ENCODE measurements around the gene ZNF783.

Gene ZNF783

DNA sequence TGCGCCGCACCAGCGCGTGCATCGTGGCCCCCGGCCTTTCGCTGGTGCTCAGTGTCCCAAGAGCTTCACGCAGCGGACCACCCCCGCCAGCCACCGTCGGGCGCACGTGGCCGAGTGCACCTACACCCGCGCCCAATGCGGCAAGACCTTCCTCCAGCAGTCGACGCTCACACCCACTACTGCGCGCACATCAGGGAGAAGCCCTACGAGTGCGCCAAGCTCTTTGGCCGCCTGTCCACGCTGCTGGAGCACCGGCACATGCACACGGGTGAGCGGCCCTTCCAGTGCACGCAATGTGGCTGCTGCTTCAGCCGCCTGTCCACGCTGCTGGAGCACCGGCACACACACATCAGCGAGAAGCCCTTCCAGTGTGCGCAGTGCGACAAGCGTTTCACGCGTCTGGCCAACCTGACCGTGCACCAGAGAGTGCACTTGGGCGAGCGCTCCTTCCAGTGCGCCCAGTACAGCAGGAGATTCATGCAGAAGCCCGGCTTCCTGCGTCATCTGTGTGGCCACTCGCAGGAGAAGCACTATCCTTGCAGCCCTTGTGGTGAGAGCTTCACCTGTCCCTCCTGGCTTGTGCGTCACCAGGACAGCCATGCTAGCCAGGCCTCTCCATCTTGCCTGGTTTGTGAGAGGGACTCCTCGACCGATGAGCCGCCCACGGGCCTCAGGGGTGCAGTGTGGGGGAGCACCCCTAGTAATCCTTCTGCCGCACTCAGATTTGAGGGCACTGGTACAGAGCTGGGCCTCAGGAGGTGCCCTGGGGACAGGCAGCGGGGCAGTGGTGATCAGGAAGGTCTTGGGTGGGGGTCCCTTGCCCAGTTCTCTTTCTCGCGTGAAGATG is 32.9 kb downstream of the ZNF783 start:
- TF ChIP-seq, protein P1, sequence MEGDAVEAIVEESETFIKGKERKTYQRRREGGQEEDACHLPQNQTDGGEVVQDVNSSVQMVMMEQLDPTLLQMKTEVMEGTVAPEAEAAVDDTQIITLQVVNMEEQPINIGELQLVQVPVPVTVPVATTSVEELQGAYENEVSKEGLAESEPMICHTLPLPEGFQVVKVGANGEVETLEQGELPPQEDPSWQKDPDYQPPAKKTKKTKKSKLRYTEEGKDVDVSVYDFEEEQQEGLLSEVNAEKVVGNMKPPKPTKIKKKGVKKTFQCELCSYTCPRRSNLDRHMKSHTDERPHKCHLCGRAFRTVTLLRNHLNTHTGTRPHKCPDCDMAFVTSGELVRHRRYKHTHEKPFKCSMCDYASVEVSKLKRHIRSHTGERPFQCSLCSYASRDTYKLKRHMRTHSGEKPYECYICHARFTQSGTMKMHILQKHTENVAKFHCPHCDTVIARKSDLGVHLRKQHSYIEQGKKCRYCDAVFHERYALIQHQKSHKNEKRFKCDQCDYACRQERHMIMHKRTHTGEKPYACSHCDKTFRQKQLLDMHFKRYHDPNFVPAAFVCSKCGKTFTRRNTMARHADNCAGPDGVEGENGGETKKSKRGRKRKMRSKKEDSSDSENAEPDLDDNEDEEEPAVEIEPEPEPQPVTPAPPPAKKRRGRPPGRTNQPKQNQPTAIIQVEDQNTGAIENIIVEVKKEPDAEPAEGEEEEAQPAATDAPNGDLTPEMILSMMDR (IDR thresholded peaks at IDR 0.05; ENCODE audit: extremely low read depth, missing control alignments) = no peak

DNA sequence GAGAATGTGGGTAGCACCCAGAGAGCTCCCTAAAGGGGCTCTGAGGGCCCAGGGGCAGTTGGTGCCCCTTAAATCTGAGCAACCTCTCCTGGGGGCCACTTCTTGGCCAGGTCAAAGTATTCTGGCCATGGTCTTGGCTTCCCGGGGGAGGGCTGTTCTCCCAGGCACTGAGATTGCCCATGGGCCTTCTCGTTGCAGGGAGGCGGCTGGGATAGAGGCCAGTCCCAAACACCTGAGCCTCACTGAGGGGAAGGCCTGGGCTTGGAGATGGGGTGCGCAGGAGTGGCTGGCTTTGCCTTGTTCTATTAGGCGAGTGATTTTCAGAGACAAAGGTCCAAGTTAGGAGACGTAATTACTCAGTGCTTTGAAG is 33.5 kb downstream of the ZNF783 start:
- DNase-seq (ENCODE audit: low spot score) = no peak
- TF ChIP-seq, protein P1 (IDR thresholded peaks at IDR 0.05; ENCODE audit: extremely low read depth, missing control alignments) = no peak

More for the DNA sequence above, 32.9 kb downstream of the ZNF783 start:
- DNase-seq (ENCODE audit: low spot score) = no peak

DNA sequence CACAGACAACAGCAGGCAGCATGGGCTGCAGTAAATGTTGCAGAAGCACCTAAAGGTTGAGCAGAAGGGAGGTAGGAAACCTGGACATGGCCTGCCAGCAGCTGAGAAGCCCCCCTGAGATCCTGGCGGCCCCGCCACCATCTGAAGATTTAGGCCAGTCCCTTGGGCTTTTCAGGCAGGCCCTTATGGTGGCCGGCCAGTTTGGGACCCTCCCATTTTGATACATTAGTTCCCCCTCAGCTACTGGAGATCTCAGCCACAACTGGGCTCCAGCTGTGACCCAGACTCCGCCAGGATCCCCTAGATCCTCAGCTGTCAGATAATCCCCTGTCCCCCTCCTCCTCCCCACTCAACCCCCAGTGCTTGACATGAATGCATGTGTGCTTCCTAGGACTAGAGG is 34.4 kb downstream of the ZNF783 start:
- TF ChIP-seq, protein P1 (IDR thresholded peaks at IDR 0.05; ENCODE audit: extremely low read depth, missing control alignments) = no peak

DNA sequence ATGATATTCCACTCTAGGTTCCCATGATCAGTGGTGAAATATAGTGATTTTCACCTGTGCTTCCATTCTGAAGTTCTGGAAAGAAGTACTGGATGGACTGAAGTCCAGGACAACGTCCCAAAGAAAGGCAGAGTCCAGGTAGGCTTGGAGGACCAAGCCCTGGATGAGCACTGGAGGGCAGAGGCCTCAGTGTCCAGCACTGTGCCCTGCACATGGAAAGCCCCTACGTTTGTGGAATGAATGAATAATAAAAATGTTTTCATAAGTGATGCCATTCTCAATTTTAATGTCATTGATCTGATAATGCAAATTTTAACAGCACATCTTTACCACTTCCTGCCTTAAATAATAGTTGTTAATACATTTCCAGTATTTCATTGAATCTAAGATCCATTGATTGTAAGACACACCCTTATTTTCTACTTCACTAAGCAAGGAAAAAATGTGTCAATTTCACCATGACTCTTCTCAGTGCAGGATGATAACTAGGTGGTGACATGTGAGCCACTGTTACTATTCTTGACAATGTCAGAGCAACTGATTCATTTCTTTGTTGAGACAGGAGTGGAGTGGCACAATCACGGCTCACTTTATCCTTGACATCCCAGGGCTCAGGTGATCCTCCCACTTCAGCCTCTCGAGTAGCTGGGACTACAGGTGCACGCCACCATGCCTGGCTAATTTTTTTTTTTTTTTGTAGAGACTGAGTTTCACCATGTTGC is 35.2 kb downstream of the ZNF783 start:
- TF ChIP-seq, protein P1 (IDR thresholded peaks at IDR 0.05; ENCODE audit: extremely low read depth, missing control alignments) = no peak

More for the DNA sequence above, 34.4 kb downstream of the ZNF783 start:
- DNase-seq (ENCODE audit: low spot score) = no peak

DNA sequence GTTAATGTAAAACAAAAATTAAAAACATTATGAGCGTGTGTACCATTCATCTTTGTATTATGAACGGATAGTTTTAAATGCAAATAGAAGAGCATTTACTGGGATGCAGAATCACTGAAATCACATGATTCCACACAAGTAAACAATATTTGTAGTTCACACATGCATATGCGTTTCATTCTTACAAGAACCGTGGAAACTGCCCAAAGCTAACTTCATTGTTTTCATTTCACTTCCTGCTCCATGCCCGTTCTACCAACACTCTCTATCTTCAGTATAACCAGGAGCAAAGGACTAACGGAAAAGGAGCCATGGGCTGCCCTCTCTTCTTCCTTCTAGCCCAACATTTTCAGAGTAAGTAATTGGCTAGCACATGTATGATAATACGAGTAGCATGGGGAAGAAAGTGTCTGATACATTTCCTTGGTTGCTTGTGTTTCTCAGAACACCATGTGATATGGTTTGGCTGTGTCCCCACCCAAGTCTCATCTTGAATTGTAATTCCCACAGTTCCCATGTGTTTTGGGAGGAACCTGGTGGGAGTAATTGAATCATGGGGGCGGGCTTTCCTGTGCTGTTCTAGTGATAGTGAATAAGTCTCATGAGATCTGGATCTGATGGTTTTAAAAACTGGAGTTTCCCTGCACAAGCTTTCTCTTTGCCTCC is 38.8 kb downstream of the ZNF783 start:
- TF ChIP-seq, protein P1 (IDR thresholded peaks at IDR 0.05; ENCODE audit: extremely low read depth, missing control alignments) = no peak
- no peak for DNase-seq (ENCODE audit: low spot score)

More for the DNA sequence above, 35.2 kb downstream of the ZNF783 start:
- no peak for DNase-seq (ENCODE audit: low spot score)

DNA sequence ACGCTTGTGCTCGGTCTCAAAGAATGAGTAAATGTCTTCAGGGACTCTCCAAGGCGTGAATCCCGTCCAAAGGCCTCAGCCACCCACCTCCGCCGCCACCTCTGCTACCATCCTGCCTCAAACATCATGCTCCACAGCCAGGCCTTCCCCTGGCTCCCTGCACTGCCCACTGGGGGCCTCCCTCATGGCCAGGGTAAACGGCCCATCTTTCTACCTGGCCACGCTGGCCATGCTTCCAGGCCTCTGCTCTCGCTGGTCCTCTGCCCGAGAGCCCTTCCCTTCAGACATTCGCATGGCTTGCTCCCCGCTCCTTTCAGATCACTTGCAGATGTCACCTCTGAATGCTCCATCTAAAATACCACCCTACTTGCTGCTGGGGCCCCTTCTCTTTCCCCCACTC is 40.2 kb downstream of the ZNF783 start:
- no peak for DNase-seq (ENCODE audit: low spot score)
- TF ChIP-seq, protein P1 (IDR thresholded peaks at IDR 0.05; ENCODE audit: extremely low read depth, missing control alignments) = no peak

DNA sequence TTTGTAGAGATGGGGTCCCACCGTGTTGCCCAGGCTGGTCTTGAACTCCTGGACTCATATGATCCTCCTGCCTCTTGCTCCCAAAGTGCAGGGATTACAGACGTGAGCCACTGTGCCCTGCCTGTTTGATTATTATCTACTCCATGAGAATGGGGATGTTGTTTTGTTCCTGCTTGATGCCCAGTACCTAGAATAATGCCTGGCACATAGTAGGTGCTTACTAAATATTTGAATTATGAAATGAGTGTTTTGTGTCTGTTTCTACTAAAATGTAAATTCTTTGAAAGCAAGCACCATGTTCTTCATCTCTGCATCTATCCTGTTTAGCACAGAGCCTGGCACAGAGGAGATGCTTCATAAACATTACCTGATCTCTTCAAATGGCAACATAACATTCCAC is 40.9 kb downstream of the ZNF783 start:
- TF ChIP-seq, protein P1 (IDR thresholded peaks at IDR 0.05; ENCODE audit: extremely low read depth, missing control alignments) = no peak
- no peak for DNase-seq (ENCODE audit: low spot score)
